GM23338 (cell line): ENCODE measurements around the gene NUDT16L1. TPM values are rescaled to one million over a fixed set of nuclear protein-coding genes. Genes with fewer than 3 reads are reported as not detected.

Experiments used
- ATAC-seq: fragments of 200-7000 bp; cut with Tn5 transposase; 3 replicates; pipeline ENCODE4 v1.9.1; 2020
- DNase-seq: peaks from one replicate; pipeline ENCODE4 v3.0.0-alpha.2; 2015; ENCODE audit warnings: low spot score
- H2AFZ ChIP-seq: fragments of 200-600 bp; sonication (generic); 2 replicates; pipeline ENCODE4 v1.8.0; 2016; ENCODE audit warnings: antibody characterized with exemption, mild to moderate bottlenecking, moderate library complexity
- H3F3A ChIP-seq: fragments of 200-600 bp; sonication (generic); replicated peaks from 2 replicates; pipeline ENCODE4 v1.8.0; 2017; ENCODE audit warnings: antibody characterized with exemption, mixed run types, low read depth
- H3K27ac ChIP-seq: fragments of 200-600 bp; sonication (generic); 2 replicates; pipeline ENCODE4 v1.6.1; 2016; ENCODE audit warnings: low read depth
- H3K27me3 ChIP-seq: fragments of 200-600 bp; sonication (generic); 2 replicates; pipeline ENCODE4 v1.8.0; 2016; ENCODE audit warnings: mild to moderate bottlenecking, mixed run types, moderate library complexity; ENCODE audit not compliant: insufficient read depth
- H3K36me3 ChIP-seq: fragments of 200-600 bp; sonication (generic); 2 replicates; pipeline ENCODE4 v1.8.0; 2016; ENCODE audit warnings: mild to moderate bottlenecking; ENCODE audit not compliant: insufficient read depth
- H3K4me1 ChIP-seq: fragments of 200-600 bp; sonication (generic); 2 replicates; pipeline ENCODE4 v1.8.0; 2016; ENCODE audit warnings: mild to moderate bottlenecking, moderate library complexity; ENCODE audit not compliant: insufficient read depth
- H3K4me2 ChIP-seq: fragments of 200-600 bp; sonication (generic); 2 replicates; pipeline ENCODE4 v1.7.1; 2017; ENCODE audit warnings: mixed run types
- H3K4me3 ChIP-seq: fragments of 200-600 bp; sonication (generic); 2 replicates; pipeline ENCODE4 v1.6.1; 2016; ENCODE audit warnings: mixed run types
- H3K79me2 ChIP-seq: fragments of 200-600 bp; sonication (generic); replicated peaks from 2 replicates; pipeline ENCODE4 v1.8.0; 2017; ENCODE audit warnings: mild to moderate bottlenecking; ENCODE audit not compliant: insufficient read depth
- H3K9me2 ChIP-seq: fragments of 200-600 bp; sonication (generic); 2 replicates; pipeline ENCODE4 v1.8.0; 2017; ENCODE audit not compliant: insufficient read depth
- H4K20me1 ChIP-seq: fragments of 200-600 bp; sonication (generic); replicated peaks from 2 replicates; pipeline ENCODE4 v1.8.0; 2017; ENCODE audit warnings: mild to moderate bottlenecking; ENCODE audit not compliant: insufficient read depth
- H3K27ac Mint-ChIP-seq: 2 replicates; pipeline ENCODE4 v1.8.0; 2020; ENCODE audit warnings: inconsistent platforms, mild to moderate bottlenecking, moderate library complexity, mixed read lengths
- H3K27me3 Mint-ChIP-seq: 3 replicates; pipeline ENCODE4 v1.8.0; 2022; ENCODE audit warnings: low read depth, mild to moderate bottlenecking, moderate library complexity, mixed read lengths, inconsistent platforms; ENCODE audit not compliant: insufficient read depth, poor library complexity
- H3K36me3 Mint-ChIP-seq: 3 replicates; pipeline ENCODE4 v1.8.0; 2021; ENCODE audit warnings: low read depth, mild to moderate bottlenecking, inconsistent platforms, moderate library complexity, mixed read lengths
- H3K4me1 Mint-ChIP-seq: 3 replicates; pipeline ENCODE4 v1.8.0; 2020; ENCODE audit warnings: mild to moderate bottlenecking, inconsistent platforms, mixed read lengths
- H3K4me3 Mint-ChIP-seq: 3 replicates; pipeline ENCODE4 v1.8.0; 2021; ENCODE audit warnings: moderate library complexity, mild to moderate bottlenecking, inconsistent platforms, mixed read lengths
- H3K9me3 Mint-ChIP-seq: 3 replicates; pipeline ENCODE4 v1.8.0; 2020; ENCODE audit warnings: moderate library complexity, mild to moderate bottlenecking, inconsistent platforms, mixed read lengths
- CTCF ChIP-seq, 2 experiments: fragments of 200-600 bp in 1 of 2; sonication (generic) in 1 of 2; conservative IDR thresholded peaks; 2 replicates each; pipeline versions ENCODE4 v1.5.1 to v1.6.1; 2016 to 2017; ENCODE audit warnings: antibody characterized with exemption in 2 of 2, low read depth in 2 of 2, mild to moderate bottlenecking in 2 of 2, moderate library complexity in 1 of 2
- ETS1 ChIP-seq: IDR thresholded peaks from 2 replicates; pipeline ENCODE4 v1.6.1; 2016; ENCODE audit warnings: antibody characterized with exemption
- JUNB ChIP-seq: IDR thresholded peaks from one replicate; pipeline ENCODE4 v1.6.1; 2016; ENCODE audit warnings: antibody characterized with exemption; ENCODE audit not compliant: unreplicated experiment
- POLR2AphosphoS5 ChIP-seq: IDR thresholded peaks from 2 replicates; pipeline ENCODE4 v1.6.1; 2016; ENCODE audit warnings: antibody characterized with exemption, low read depth
- ZNF462 ChIP-seq: fragments of 250-450 bp; sonication (Bioruptor Pico); IDR thresholded peaks from 2 replicates; pipeline ENCODE4 v1.5.0; 2020; ENCODE audit warnings: mild to moderate bottlenecking, moderate library complexity
- polyA plus RNA-seq: library from polyadenylated mRNA; unstranded; fragments of >200 nt; fragmentation: Nextera tagmentation; extraction: Ambion mirVana; gene quantifications from 2 replicates; pipeline ENCODE4 v1.2.1, GENCODE V29; 2016
- total RNA-seq: library from RNA; depleted of rRNA; stranded (reverse); fragments of >200 nt; shearing (Covaris generic); gene quantifications from 2 replicates; pipeline ENCODE4 v1.2.3, GENCODE V29; 2014

The NUDT16L1 gene
- total and polyA plus RNA-seq, 2 experiments from 2014 or later, result 37.1 to 80.4 TPM

- Histone ChIP-seq H3K27ac (no peak overlapping the region), H2AFZ (no peak overlapping the region), H3K36me3 (no peaks in the 10 kb centered on the region), H3K4me2 (no peak overlapping the region), H3K27me3 (no peaks in the 10 kb centered on the region), H3K9me2 (no peaks in the 10 kb centered on the region), H3K79me2 (no peaks in the 10 kb centered on the region), H3F3A (no peaks in the 10 kb centered on the region; the same call in 1 of the 2 replicates), H3K4me1 (no peaks in the 10 kb centered on the region), H4K20me1 (no peaks in the 10 kb centered on the region), H3K4me3 (no peak overlapping the region)
- Mint-ChIP-seq H3K36me3 (peaks cover 13% of the 10 kb centered on the region; the same call in 2 of the 3 replicates), H3K27me3 (peaks cover 13% of the 10 kb centered on the region), H3K9me3 (no peaks in the 10 kb centered on the region; the same call in 2 of the 3 replicates), H3K27ac (0 out of 2 replicates have a peak overlapping the region, but pooled peaks have one; percentile 79), H3K4me1 (no peaks in the 10 kb centered on the region), H3K4me3 (no peak overlapping the region)
- TF ChIP-seq POLR2AphosphoS5, result no peak
- TF ChIP-seq CTCF (conservative IDR thresholded peaks at IDR 0.05; ENCODE audit: low read depth in 2 of 2), result no peak
- TF ChIP-seq ZNF462, result no peak
- TF ChIP-seq JUNB, result no peak
- no peak for TF ChIP-seq ETS1
- DNase-seq, result no peak
- no peak for ATAC-seq
Observed at GRCh38 chr16:4687416-4687815, 5.9 kb upstream of the NUDT16L1 start.
